H1 (cell line): Measurements from ENCODE around the gene SLC9A3.

ENCODE experiments used
- BACH1 ChIP-seq: IDR thresholded peaks from 2 replicates; pipeline ENCODE4 v1.6.1; 2012; ENCODE audit warnings: low read length, improper control_type of control experiment
- EZH2 ChIP-seq: fragments of 200-600 bp; sonication (generic); IDR thresholded peaks from 2 replicates; pipeline ENCODE4 v1.7.1; 2012; ENCODE audit warnings: low read depth, mild to moderate bottlenecking, moderate library complexity, low read length, inconsistent platforms; ENCODE audit not compliant: severe bottlenecking
- GTF2F1 ChIP-seq: IDR thresholded peaks from 2 replicates; pipeline ENCODE4 v1.6.1; 2012; ENCODE audit warnings: low read depth, low read length, improper control_type of control experiment, borderline replicate concordance
- PHF8 ChIP-seq: fragments of 200-600 bp; sonication (generic); conservative IDR thresholded peaks from 2 replicates; pipeline ENCODE4 v1.7.1; 2012; ENCODE audit warnings: low read depth, mild to moderate bottlenecking, inconsistent platforms, low read length, moderate library complexity
- RFX5 ChIP-seq: IDR thresholded peaks from 2 replicates; pipeline ENCODE4 v1.6.1; 2011; ENCODE audit warnings: low read depth, low read length, improper control_type of control experiment, borderline replicate concordance
- SP1 ChIP-seq: IDR thresholded peaks from 2 replicates; pipeline ENCODE4 v1.6.1; 2011; ENCODE audit warnings: low read depth, low read length
- TF ChIP-seq, protein P1 (sequence below), 3 experiments: IDR thresholded peaks; 1 replicate in 2 of 3; 2 replicates in 1 of 3; pipeline versions ENCODE4 v1.5.1 to v1.6.1; 2011; ENCODE audit warnings: low read length in 3 of 3, mild to moderate bottlenecking in 3 of 3, inconsistent platforms in 2 of 3, low read depth in 1 of 3, moderate library complexity in 1 of 3; ENCODE audit not compliant: insufficient read depth in 1 of 3; ENCODE audit errors: control extremely low read depth in 1 of 3

DNA sequence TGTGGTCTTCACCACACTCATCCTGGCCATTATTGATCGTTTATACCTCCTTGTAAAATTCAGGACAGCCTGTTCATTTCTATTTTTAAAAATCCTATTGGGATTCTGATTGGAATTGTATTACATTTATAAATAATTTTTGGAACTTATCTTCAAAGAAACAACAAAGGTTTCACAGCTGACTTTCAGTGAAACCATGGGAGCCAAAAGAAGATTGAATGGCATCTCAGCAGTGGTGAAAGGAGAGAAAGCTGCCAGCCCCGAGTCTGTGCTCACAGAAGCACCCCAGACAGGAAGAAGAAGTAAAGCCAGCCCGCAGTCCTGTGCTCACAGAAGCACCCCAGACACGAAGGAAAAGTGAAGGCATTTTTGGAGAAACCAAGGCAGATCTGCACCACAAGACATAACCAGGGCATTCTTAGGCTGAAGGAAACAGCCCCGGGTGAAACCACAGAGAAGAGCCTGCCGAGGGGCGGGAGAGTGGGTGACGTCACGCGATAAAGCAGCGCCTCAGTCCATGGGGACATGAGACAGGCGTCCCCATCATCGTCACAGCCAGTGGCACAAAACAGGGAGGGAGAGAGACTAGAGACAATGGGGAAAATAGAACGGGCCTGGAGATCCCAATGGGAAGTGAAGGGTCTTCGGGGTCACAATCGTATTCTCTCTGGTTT is 42.5 kb upstream of the SLC9A3 start:
- TF ChIP-seq RFX5 = no peak
- TF ChIP-seq, protein P1, sequence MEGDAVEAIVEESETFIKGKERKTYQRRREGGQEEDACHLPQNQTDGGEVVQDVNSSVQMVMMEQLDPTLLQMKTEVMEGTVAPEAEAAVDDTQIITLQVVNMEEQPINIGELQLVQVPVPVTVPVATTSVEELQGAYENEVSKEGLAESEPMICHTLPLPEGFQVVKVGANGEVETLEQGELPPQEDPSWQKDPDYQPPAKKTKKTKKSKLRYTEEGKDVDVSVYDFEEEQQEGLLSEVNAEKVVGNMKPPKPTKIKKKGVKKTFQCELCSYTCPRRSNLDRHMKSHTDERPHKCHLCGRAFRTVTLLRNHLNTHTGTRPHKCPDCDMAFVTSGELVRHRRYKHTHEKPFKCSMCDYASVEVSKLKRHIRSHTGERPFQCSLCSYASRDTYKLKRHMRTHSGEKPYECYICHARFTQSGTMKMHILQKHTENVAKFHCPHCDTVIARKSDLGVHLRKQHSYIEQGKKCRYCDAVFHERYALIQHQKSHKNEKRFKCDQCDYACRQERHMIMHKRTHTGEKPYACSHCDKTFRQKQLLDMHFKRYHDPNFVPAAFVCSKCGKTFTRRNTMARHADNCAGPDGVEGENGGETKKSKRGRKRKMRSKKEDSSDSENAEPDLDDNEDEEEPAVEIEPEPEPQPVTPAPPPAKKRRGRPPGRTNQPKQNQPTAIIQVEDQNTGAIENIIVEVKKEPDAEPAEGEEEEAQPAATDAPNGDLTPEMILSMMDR (IDR thresholded peaks at IDR 0.05; ENCODE audit: control extremely low read depth in 1 of 3, insufficient read depth in 1 of 3, low read depth in 1 of 3, low read length in 3 of 3) = no peak
- no peak for TF ChIP-seq GTF2F1
- no peak for TF ChIP-seq PHF8
- no peak for TF ChIP-seq BACH1
- TF ChIP-seq EZH2 = no peak
- TF ChIP-seq SP1 = no peak
